COLO829 (cell line): Measurements from ENCODE around the gene TRMU.
A peak's percentile ranks its signal among the peaks of the same experiment; 100 is the strongest.

Source experiments
- DNase-seq: peaks from one replicate; pipeline ENCODE4 v3.0.0; 2012; ENCODE audit warnings: low spot score

Gene TRMU

DNA sequence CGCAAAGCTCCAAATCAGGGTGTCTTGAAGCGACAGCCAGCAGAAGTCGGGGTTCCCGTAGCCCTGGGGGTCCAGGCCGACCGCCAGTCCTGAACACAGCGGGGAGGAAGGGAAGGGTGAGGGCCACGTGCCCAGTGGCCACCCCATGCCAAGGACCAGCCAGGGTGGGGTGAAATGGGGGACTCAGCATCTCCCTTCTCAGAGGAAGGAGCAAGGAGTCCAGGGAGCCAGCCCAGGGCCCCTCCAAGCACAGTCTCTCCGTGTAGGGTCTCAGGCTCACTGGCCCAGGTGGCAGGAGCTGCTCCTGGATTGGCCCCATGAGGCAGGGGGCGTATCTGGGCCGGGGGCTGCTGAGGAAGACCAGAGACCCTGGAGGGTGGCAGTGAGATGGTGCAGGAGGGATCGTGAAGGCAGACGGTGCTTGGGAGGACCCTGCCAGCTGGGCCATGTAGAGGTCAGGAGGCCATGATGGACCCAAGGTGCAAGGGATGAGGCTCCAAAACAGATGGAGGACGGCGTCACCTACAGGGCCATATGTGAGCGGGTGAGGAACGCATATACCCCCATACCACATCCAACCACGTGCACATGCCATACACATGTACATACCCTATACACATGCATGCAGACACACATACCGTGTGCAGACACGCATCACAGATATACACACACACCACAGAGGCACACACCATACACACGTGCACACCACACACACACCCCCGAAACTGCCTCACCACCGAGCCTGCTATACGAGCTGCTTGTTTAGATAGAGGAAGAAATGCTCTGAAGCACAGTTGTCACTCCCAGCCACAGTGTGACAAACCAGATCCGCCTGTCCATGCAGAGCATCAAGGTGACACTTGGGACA, 34.4 kb downstream of the TRMU start:
- DNase-seq = no peak

DNA sequence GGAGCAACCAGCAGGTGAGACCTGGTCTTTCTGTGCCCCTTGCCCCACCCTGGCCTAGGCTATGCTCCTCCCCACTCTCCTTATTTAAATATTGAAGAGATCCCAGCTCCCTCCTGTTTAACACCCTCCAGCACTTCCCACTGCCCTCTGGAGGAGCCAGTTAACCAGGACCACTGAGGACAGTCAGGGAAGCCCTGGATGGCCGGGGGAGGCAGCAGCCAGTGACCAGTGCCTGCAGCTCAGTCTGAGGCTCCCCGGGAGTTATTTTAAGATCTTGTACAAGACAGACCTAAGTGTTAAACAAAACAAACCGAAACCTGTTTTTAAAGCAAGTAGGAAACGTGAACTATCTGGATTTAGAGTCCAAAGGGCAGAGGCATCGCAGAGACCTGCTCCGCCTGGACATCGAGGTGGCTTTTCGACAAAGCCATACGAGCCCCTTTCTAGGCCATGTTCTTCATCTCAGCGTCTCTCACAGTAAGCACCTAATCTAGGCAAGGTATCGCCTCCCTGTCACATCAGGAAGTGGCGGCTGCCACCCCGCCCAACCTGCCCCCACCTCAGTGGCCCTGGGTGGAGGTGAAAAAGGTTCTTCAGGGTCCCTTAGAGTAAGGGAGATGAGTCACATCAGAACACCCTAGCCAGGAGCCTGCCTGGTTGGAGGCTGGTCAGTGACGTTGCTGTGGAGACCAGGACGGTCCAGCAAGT, 35.2 kb downstream of the TRMU start:
- no peak for DNase-seq

DNA sequence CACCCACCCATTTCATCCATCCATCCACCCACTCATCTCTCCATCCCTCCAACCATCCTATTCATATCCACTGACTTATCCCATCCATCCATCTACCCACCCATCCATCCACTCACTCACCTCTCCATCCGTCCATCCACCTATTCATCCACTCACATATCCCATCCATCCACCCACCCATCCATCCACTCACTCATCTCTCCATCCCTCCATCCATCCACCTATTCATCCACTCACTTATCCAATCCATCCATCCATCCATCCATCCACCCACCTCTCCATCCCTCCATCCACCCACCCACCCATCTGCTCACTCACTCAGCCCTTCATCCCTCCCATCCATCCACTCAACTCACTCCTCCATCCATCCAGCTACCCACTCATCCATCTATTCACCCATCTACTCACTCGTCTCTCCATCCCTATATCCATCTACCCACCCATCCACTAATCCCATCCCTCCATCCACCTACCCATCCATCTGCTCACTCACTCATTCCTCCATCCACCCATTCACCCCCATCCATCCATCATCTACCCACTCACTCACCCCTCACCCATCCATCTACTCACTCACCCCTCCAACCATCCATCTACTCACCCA, 36.2 kb downstream of the TRMU start:
- no peak for DNase-seq

DNA sequence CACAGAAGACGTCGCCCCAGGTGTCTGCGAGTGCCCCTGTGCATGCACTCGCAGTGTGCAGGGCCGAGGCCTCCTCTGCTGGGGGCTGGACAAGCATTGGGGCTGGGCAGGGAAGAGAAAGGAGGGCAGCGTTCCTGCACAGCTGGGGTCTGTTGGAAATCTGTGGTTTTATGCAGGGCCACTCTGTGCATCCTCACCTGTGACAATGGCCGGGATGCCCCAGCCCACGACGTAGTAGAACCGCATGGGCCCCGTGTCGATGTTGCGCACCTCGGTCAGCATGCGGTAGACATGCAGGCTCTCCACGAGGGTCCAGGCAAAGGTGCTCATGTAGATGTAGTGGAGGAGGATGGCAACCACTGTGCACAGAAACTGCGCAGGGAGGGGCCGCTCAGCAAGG, 37.2 kb downstream of the TRMU start:
- no peak for DNase-seq

DNA sequence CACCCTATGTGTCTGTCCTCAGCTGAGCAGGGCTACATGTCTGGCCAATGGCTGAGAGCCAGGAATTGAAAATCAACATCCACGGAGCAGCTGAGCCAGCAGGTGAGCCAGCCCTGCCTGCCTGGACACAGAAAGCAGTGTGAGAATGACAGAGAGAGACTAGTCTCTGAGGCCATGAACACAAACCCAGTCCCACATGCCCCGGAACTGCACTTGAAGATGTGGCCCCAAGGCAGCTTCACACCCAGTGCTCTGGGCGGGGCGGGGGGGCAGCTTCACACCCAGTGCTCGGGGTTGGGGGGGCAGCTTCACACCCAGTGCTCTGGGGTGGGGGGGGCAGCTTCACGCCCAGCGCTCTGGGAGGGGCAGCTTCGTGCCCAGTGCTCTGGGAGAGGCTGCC, 37.6 kb downstream of the TRMU start:
- DNase-seq = no peak

DNA sequence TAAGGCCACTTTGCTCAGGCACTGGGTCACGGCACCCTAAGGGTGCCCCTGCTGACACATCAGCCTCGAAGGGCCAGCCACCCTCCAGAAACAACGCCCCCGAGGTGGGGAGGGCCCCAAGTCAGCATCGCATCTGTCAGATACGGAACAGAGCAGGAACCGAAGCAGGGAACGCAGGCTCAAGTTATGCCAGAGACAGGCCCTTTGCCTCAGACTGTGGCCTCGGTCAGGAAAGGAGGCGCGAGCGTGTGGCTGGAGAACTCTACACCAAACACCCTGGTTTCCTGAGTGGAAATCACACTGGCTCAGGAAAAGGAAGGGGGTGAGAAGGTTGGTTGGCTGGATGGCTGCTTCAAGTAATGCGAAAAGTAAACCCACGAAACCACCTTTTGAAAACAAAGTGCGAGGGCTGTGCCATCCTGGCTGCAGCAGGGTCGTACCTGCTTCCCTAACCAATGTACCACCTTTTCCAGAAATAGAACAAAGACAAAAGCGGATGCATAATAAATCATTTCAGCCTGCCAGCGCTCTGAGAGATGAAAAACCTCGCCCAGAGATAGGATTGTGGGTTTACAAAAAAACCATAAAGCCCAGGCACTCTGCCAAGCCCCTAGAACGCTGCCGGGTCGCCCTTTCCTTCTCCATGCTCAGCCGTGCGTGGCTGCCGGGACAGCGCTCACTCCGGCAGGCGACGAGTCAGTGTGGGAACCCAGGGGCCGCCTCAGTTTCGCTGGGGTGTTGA, 38.6 kb downstream of the TRMU start:
- no peak for DNase-seq

DNA sequence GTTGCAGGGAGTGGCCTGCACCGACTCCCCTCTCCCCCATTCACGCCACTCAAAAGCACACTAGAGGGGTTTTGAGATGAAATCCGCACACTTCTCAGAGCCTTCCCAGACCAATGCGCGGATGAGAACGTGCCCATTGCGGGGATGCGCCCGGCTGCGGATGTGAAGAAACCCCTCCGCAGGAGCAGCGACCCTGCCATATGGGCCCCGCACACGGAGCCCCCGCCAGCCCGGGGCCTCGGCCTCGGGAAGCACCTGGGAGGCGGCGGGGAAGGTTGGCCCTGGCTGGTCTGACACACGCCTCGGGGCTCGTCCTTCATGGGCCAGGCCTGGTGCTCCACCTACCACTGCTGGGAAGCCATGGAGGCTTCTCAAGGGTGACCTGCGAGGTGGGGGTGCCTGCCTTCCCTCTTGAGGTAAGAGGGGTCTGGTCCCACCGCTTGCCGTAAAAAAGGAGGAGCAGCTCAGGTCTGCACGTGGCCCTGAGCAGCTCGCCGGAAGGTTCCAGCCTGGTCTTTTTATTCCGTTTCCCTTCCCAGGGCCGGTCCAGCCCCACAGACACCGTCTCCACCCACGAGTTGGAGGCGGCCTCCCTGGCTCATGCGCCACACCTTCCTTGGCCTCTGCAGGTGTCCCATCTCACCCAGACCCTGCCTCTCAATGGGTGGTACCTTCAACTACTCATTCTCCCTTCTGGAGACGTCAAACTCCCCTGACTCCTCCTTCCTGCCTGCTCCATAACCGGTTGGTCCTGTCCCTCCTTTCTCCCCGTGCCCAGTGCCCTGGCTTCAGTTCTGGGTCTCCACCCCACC, 39.4 kb downstream of the TRMU start:
- DNase-seq = no peak

DNA sequence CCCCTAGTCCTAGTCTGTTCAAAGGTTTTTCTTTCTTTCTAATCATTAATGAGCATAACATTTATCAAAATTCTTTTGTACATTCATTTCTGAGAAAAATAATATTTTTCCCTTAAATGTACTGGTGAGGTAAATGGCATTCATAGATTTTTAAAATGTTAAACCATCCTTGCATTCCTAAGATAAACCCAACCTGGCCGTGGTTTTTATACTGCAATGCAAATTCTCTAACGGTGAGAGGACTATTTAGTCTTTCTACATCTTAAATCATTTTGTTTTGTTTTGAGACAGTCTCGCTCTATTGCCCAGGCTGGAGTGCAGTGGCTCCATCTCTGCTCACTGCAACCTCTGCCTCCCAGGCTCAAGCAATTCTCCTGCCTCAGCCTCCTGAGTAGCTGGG, 40.6 kb downstream of the TRMU start:
- DNase-seq = no peak

DNA sequence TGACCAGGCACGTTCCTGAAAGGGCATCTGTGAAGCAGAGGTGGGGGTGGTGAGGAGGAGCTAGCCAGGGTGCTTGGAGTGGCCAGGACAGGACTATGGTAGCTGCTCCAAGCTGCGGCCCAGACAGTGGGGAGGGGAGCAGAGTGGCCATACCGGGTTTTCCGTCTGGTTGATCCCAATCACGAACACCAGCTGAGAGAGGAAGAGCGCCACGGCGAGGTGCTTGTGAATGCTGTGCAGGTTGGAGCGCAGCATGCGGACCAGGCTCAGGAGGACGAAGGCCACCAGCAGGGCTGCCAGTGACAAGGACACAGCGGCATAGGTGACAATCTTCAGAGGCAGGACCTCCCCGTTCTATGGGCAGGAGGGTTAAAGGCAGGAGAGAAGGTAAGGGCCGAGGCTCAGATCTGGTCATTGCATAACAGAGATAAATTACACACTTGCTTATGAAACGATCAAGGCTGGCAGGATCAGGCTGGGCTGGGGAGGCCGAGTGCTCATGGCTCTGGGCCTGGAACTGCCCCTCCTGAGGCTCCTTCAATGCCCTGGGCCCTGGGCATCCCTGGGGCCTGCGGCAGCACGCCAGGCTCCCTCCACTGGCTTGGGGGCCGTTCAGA, 41.5 kb downstream of the TRMU start:
- no peak for DNase-seq

DNA sequence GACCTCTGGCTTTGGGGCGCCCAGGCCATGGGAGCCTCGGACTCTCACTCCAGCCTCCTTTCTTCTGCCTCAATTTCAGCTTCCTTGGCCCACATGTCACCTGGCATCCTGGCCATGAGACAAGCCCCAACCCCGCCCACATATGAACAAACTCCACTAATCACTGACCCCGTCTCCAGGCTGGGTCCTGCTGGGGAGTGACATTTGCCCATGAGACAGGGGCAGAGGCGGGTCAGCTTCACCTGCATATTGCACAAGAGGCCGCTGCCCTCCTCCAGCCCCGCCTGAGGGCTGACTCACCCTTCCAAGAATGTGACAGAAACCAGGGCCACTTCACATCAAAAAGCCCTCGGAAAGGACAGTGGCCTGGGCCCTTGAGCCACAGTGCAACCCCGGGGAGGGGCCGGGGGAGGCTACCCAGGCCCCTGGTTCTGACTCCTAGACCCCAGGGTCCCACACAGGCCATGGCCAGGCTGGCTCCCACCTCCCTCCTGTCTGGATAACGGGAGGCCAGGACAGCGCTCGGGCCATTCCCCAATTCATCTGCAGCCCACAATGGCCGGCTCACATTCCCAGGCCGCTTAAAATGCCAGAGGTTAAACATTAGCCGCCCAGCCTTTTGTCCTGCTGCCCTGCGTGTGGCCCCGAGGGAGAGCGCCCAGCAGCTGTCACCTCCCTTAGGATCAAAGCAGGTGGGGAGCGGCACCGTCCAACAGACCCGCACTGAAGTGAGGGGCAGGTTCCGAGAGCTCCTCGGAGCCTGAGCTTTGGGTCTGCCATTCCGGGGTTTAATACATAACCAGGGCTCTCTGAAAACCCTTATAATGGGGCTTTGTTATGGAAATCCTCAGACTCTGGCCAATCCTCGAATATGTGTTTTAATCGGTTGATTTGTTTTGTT, 42.3 kb downstream of the TRMU start:
- DNase-seq = peak; percentile 35

DNA sequence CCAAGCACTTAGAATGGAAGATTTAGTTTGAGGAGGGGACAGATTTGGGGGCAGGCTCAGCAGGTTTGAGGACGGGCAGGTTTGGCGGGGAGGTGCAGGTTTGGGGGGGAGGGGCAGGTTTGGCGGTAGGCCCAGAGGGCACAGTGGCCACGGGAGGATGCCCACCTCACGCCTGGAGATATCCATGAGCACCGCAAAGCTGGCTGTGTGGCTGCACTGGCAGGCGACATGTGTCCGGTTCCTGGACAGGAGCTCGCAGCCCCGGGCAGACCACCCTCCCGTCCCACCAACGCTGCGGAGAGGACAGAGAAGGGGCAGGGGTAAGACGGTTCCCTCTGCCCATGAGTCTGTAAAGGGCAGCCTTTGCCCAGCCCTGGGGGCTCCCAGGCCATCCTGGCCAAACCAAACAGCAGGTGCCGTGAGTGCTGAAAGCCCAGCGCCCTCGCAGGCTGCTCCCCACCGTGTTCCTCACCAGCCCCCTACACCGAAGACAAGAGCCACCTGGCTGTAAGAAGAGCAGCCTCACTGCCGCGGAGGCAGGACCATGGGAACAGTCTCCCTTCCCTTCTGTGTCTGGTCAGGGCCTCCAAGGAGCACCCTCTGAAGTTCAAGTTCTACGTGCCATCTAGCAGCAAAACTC, 43.0 kb downstream of the TRMU start:
- no peak for DNase-seq

DNA sequence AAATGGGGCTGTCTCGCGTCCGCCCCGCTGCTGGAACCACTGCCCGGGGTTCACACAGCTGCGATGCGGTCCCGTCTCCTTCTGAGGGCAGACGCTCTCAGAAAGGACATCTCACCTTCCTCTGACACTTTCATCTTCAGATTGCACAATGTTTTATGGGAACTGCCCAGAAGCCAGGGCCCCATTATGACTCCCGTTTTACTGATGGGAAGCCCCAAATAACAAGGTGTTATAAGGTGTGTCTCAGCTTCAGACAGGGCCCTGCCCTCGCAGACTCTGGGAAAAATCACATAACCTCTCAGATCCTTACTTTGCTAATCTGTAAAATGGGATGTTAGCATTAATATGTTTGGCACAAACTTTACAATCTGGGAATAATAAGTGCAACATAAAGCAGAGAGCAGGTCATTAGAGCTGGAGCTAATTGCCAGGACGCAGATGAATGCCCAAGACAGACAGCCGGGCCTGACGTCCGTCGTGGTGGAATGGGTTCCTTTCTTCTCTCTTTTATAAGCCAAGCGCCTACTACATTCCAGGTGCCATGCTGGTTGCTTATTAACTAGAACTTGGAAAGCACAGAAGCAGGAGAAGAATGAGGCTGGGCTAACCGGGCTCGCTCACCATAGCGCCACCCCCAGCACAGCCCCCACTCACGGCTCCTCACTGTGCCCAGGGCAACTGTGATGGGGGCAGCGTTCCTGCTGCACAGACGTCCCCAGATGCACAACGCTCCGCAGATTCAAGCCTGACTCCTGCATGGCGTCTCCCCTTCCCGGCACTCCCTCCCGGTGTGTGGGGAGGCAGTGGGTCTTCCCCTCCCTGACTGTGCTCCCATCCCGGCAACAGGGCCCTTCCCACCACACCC, 43.8 kb downstream of the TRMU start:
- DNase-seq = no peak

DNA sequence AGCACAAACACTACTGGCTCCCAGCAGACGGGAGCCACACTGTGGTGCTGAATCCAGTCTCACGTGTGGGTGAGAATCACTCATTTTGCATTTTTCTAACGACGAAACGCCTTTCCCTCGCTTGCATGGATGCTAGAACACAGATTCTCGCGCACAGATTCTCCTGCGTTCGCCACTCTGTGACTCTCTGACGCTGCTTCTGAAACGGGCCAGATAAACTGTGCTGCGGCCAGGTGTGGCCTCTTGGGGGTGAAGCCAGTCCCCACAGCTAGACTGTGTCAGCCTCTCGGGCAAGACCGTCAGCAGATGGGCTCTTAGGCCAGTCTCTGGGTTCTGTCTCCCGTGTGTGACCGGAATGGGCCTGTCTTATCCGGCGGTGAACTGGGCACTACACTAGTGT, 44.6 kb downstream of the TRMU start:
- no peak for DNase-seq

DNA sequence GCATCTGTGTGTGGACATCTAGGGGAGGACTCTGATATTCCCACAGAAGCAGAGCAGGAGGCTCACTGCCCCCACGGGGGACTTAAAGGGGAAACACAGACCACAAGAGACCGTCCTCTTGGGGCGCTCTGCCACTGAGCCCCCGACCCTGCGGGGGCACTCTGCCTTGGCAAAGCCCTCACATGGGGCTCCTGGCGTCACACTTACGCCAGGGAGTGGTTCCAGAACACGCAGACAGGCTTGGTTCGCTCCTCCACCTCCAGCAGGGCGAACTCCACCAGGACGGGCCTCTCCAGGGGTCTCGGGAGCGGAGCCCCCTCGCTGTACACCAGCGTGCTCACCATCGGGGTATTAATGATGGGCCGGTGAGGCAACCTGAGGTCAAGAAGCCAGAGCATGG, 45.1 kb downstream of the TRMU start:
- no peak for DNase-seq

DNA sequence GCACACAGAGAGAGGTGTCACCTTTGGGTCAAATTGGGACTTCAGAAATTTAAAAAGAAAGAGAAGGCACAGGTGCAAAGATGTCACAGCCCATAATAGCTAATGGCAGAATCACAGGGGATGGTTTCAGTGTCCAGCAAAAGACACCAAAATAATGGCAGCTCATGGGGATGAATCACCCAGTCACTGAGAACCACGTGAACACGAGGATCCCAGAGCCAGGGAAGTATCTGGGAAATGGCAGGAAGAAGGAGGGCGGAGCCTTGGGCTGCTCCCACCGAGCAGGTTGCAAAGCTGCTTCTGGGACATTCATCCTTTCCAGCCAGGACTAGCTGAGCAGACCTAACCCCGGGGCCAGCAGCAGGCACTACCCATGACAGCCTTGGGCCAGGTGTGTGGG, 45.6 kb downstream of the TRMU start:
- DNase-seq = no peak

DNA sequence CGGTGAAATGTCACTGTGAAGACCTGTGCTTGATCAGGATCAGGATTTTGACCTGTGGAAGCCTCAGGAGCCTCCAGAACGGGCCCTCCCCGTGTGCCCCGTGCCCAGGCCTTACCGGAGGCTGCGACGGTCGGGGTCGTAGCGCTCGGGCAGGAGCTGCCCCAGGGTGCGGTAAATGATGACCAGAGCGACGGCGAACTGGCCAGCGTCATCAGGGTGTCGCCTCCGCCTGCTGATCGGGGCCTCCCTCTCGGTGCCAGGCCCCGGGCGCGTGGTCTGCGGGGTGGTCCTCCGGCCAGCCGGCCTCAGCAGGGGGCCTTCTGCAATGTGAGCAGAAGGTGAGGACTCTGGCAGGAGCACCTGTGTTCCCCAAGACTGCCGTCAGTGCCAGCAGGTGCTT, 46.2 kb downstream of the TRMU start:
- DNase-seq = no peak

DNA sequence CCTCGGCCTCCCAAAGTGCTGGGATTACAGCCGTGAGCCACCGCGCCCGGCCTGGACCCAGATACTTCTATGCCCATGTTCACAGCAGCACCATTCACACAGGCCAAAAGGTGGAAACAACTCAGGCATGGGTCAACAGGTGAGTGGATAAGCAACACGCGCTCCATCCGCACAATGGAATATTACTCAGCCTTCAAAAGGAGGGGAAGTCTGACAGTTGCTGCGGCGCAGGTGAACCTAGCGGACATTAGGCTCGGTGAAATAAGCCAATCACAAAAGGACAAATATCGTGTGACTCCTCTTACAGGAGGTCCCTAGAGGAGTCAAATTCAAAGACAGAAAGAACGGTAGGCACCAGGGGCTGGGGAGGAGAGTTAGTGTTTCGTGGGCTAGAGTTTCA, 47.0 kb downstream of the TRMU start:
- DNase-seq = no peak

DNA sequence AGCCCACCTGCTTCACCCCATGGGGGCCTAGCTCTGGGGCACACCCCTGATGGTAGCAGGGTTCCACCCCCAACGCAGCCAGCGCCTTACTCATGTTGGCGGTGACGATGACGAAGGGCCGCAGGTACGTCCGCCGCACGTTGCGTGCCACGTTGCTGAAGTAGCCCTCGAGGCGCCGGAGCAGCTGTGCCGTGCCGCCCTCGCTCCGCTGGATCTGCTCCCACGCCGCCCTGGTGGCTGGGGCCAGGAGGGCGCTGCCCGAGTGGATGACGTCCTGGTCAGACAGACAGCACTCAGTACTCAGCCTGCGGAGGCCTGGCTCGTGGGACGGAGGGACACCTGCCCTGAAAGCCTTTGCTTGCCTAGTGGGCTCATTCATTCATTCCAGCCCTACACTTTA, 50.8 kb downstream of the TRMU start:
- no peak for DNase-seq

DNA sequence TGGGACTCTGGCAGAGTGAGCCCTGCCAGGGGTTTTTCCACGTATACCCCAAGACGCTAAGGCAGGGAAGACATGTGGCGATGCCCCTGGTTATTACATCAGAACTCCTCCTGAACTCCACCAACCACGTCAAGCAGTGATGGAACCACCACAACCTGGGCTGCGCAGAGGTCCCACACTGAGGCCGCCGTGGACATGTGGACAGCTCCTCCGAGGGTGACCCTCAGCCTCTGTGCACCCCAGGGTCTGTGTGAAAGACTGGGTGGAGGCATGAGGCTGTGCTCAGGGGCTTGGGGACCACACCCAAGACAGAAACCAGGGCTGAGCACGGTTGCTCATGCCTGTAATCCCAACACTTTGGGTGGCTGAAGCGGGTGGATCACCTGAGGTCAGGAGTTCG, 52.2 kb downstream of the TRMU start:
- DNase-seq = no peak
